ENCODE results near the gene ZBTB8B.

GRCh38 chr1:32474954-32475353 lies 10.1 kb downstream of the ZBTB8B start:
- no peak for TF ChIP-seq EZH2 (IDR thresholded peaks at IDR 0.05; ENCODE audit: insufficient read depth, poor library complexity, severe bottlenecking)
- TF ChIP-seq EZH2phosphoT487 (IDR thresholded peaks at IDR 0.05; ENCODE audit: insufficient read depth, low read depth): no peak
